Adrenal gland (tissue), 5 donors: ENCODE measurements around the gene SVIL.

Experiments
- POLR2A ChIP-seq, 2 donors: fragments of 450-650 bp; IDR thresholded peaks; one replicate each; pipeline ENCODE4 v1.6.1; 2017; ENCODE audit warnings: antibody characterized with exemption in 2 of 2, mild to moderate bottlenecking in 2 of 2, moderate library complexity in 1 of 2
- TF ChIP-seq, protein P1 (sequence below), 6 experiments: fragments of 450-650 bp in 4 of 6; fragments of 200-600 bp in 2 of 6; sonication (generic) in 1 of 6; IDR thresholded peaks; 1 replicate in 5 of 6; 2 replicates in 1 of 6; pipeline versions ENCODE4 v1.5.1 to v1.8.0; 2016 to 2021; ENCODE audit warnings: antibody characterized with exemption in 6 of 6, mild to moderate bottlenecking in 2 of 6, moderate library complexity in 1 of 6
- donor health status: DM: no; HTN: no; CAD: no.

DNA sequence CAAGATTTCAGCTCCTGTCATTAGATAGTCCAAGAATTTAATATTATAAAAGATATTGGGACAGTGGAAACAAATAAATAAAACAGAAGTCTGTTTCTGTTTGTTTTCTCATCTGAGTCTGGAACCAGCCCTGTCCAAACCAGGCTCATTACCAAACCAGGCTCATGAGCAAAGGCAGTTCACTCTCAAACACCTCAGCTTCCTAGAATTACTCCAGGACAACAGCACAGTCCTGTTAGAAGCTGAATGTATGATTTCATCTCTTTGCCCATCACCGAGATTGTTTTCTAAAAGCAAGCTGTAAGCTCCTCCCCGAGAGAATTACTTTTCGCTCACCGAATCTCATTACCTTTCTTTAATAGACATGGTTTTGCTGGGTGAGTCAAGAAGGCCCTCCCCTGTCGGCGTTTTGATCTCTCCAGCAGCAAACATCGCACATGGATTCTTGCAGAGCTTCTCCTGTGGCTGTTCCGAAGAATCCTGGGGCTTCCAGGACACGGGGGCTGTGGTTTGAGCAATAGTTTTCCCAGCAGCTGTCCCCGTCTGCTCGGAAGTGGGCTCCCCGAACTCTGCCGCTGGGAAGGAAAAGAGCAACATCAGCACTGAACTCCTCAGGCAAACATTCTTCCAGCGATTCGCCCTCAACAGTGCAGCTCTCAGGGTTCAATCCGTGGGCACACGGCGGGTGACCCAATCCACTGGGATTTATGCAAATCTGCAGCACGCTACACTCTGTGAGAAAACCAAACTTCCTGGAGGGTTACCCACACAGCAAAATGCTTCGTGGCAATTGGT is 112.5 kb downstream of the SVIL start:
- TF ChIP-seq, protein P1, sequence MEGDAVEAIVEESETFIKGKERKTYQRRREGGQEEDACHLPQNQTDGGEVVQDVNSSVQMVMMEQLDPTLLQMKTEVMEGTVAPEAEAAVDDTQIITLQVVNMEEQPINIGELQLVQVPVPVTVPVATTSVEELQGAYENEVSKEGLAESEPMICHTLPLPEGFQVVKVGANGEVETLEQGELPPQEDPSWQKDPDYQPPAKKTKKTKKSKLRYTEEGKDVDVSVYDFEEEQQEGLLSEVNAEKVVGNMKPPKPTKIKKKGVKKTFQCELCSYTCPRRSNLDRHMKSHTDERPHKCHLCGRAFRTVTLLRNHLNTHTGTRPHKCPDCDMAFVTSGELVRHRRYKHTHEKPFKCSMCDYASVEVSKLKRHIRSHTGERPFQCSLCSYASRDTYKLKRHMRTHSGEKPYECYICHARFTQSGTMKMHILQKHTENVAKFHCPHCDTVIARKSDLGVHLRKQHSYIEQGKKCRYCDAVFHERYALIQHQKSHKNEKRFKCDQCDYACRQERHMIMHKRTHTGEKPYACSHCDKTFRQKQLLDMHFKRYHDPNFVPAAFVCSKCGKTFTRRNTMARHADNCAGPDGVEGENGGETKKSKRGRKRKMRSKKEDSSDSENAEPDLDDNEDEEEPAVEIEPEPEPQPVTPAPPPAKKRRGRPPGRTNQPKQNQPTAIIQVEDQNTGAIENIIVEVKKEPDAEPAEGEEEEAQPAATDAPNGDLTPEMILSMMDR (IDR thresholded peaks at IDR 0.05) = no peak
- TF ChIP-seq POLR2A (IDR thresholded peaks at IDR 0.05) = no peak
